Erythroblast (primary cell): ENCODE measurements around the gene PHKB.

Experiments
- DNase-seq, 2 experiments: peaks; one replicate each; lab custom pipeline; 2025; lab: John Stamatoyannopoulos, UW
- GATA1 ChIP-seq: IDR thresholded peaks from 2 replicates; pipeline ENCODE4 v1.6.1; 2011; ENCODE audit warnings: low read depth, mild to moderate bottlenecking, control low read depth, low read length, moderate library complexity
- POLR2A ChIP-seq: IDR thresholded peaks from 2 replicates; pipeline ENCODE4 v1.6.1; 2011; ENCODE audit warnings: mild to moderate bottlenecking, low read length

PHKB gene

DNA sequence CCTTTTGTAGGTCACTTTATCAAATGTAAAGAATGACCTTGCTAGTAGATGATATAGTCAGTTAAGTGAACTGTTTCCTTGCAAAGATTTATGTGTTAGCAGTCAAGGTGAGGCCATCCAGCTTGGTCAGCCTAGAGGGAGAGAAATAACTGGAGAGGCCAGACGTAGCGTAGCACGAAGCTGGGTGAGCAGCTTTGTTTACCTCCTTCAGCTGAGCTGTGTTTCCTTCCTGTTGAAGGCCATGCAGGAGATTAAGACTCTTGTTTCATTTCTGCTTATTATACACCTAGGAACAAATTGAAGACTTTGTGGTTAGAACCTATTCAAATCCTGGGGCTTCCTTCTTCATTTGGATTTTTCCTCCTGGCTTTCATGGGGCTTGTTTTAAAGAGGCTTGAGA lies 267.1 kb downstream of the PHKB start:
- TF ChIP-seq POLR2A, result no peak
- TF ChIP-seq GATA1, result no peak
- no peak for DNase-seq

DNA sequence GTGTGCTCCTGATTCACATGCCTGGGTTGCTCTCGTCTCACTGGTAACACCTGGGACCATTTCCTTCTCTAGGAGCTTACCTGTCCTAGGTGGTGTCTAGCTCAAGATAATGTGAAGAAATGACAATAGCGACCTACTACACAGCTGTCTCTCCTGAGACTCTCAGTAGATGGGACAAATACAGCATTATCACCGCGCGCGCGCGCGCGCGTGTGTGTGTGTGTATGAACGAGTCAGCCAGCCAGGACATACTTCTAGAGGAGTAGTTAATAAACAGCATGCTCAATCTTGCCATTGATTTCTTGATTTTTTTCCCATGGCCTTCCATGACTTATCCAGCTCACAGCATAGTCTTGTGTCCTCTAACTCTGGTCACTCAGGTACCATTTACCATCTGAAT lies 268.6 kb downstream of the PHKB start:
- TF ChIP-seq GATA1 (no peak), POLR2A (no peak)
- no peak for DNase-seq

DNA sequence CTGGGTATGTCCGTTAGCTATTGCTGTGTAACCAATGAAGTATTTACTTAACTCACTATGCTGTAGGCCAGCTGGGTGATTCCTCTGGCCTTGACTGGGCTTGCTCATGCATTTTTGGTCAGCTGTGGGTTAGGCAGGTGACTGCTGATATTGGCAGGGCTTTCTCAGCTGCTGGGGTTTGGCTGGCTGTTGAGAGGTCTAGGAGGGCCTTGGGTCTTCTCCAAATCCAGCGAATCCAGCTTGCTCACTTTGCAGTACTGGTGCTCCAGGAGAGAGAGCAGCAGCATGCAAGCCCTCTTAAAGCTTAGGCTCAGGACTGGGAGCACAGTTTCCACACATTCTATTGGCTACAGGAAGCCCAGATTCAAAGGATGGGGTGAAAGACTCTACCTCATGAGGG lies 270.1 kb downstream of the PHKB start:
- DNase-seq, result no peak
- TF ChIP-seq POLR2A (no peak), GATA1 (no peak)

DNA sequence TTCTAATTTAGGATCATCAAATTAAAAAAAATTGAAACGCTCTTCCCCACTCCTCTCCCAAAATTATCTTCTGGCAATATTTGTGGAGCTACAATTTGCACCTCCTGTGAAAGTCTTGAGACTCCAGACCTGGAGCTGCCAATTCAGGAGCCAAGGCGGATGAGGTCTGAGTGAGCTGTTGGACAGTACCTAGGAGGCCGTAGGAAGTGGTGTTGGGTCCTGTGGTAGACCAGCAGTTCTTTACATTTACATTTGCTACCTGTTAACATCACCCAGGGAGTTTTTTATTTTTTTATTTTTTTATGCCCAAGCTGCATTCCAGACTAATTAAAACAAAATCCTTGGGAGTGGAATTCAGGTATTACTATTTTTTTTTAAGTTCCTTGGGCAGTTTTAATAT lies 271.0 kb downstream of the PHKB start:
- DNase-seq, result no peak
- TF ChIP-seq POLR2A (no peak), GATA1 (no peak)

DNA sequence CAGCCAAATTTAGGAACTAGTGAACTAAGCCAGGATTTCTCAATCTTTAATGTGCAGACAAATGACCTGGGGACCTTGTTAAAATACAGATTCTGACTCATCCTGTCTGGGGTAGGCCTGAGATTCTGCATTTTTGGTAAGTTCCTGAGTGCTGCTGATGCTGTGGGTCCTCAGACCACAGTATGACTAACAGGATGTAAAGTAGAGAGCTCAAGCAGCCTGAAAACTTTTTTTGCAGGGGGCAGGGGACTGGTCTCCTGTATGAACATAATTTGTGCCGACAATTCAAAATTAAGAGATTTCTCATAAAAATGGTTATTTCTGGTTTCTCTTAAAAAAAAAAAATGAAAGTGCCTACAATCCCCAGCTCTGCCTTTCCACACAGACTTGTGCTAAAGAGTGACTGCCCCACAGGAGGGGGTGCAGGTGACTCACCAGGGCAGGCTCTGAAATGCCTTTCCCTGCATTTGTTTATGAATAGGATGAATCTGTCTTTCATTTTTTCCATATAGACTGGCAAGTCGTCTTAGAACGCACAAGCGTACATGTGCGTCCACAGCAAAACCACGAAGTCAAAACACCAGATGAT lies 271.5 kb downstream of the PHKB start:
- DNase-seq, result no peak
- TF ChIP-seq GATA1, result no peak
- no peak for TF ChIP-seq POLR2A

DNA sequence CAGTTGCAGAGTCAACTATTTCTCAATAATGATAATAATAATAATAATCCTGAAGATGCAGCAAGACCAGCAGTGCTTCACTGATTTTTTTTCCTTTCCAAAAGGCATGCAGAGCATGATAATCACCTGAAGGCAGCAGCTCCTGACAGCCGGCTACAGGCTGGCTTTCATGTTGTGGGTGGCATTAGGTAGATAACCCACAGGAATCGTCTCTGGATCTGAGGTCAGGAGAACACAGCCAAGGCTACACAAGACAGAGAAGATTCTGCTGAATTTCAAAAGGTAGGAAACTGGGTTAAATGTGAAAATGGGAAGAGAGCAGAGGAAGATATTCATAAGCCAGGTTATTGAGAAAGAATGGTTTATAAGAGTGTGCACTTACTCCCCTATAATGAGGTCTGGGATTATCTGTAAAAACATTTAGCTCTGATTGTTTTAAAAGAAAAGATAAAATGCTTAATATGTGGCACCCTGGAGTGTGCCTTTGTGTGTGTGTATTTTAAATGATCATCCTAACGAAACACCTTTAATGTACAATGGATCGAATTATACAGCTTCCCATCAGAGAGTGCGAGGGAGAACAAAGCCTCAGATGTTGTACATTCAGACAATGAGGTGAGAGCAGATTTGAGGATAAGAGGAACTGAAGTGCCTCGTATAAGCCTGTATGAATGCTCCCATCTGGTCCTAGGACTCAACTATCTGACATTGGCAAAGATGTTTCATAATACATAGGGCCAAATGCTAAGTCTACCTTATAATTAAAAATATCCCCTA lies 273.1 kb downstream of the PHKB start:
- DNase-seq, result no peak
- no peak for TF ChIP-seq POLR2A
- no peak for TF ChIP-seq GATA1

DNA sequence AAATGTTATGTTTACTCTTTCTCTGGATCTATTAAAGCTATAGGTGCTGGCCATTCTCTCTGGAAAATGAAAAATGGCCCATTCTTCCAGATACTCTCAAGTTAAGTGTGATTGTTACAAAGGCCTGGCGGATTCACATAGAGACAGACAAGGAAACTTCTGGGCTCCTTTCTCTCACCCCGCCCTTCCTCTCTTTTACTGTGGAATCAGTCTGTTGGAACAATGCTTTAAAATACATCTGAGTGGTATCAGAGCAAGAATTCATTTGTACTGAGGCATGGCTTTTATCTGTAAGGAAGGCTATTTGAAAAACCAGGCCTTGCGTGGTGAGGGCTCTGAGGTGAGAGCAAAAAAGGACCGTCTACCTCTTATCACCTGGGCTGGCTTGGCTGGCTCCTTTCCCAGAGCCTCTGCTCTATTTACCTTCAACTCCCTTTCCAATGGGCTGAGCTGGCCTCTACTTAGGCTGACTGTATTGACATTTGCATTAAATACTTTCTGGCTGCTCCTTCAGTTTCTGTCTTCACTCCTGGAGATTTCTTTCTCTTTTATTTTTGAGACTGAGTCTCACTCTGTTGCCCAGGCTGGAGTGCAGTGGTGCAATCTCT lies 274.0 kb downstream of the PHKB start:
- no peak for DNase-seq
- TF ChIP-seq GATA1 (no peak), POLR2A (no peak)

DNA sequence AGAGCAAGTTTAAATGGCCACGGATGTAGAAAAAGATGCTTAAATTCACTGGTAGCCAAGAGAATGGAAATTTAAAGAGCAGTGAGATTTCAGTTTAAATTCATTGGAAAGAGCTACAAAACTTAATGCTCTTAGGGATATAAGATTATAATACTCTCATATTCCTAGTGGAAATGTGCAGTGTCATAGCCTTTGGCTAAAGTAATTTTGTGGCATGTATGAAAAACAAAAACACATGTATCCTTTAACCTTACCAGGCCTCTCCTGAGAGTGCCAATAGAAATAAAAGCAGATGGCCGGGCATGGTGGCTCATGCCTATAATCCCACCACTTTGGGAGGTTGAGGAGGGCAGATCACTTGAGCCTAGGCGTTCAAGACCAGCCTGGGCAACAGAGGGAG lies 289.2 kb downstream of the PHKB start:
- TF ChIP-seq GATA1, result no peak
- no peak for TF ChIP-seq POLR2A
- no peak for DNase-seq
